Fibroblast of lung (primary cell): Measurements from ENCODE around the gene RBM12. TPM values are rescaled to one million over a fixed set of nuclear protein-coding genes. Genes with fewer than 3 reads are reported as not detected.

Experiments
- DNase-seq, 2 donors: peaks; one replicate each; pipeline versions ENCODE4 v3.0.0 to v3.0.0-alpha.2; 2010; ENCODE audit warnings: low read depth in 2 of 2
- H2AFZ ChIP-seq: 2 replicates; pipeline ENCODE4 v1.5.1; 2012; ENCODE audit warnings: low read length, control low read depth, inconsistent platforms
- H3K27ac ChIP-seq: 2 replicates; pipeline ENCODE4 v1.5.1; 2011; ENCODE audit warnings: low read length, control low read depth; ENCODE audit not compliant: insufficient read depth
- H3K27me3 ChIP-seq: 2 replicates; pipeline ENCODE4 v1.5.1; 2011; ENCODE audit warnings: mild to moderate bottlenecking, low read length; ENCODE audit not compliant: control insufficient read depth, insufficient read depth
- H3K36me3 ChIP-seq: 2 replicates; pipeline ENCODE4 v1.5.1; 2011; ENCODE audit warnings: low read length; ENCODE audit not compliant: control insufficient read depth, insufficient read depth
- H3K4me1 ChIP-seq: 2 replicates; pipeline ENCODE4 v1.5.1; 2011; ENCODE audit warnings: low read length; ENCODE audit not compliant: control insufficient read depth, insufficient read depth; ENCODE audit errors: extremely low read depth
- H3K4me2 ChIP-seq: 2 replicates; pipeline ENCODE4 v1.5.1; 2011; ENCODE audit warnings: low read length, control low read depth; ENCODE audit not compliant: insufficient read depth; ENCODE audit errors: extremely low read depth
- H3K4me3 ChIP-seq, 4 experiments: fragments of 200-600 bp in 1 of 4; sonication (generic) in 1 of 4; replicated peaks in 1 of 4; 2 replicates each; pipeline ENCODE4 v1.5.1; 2011 to 2016; ENCODE audit warnings: low read length in 4 of 4, low read depth in 3 of 4, mild to moderate bottlenecking in 3 of 4, control low read depth in 2 of 4, inconsistent platforms in 1 of 4, mixed read lengths in 1 of 4; ENCODE audit not compliant: insufficient read depth in 1 of 4; ENCODE audit errors: control extremely low read depth in 1 of 4
- H3K79me2 ChIP-seq: 2 replicates; pipeline ENCODE4 v1.5.1; 2012; ENCODE audit warnings: mild to moderate bottlenecking, low read length, inconsistent platforms; ENCODE audit not compliant: control insufficient read depth, insufficient read depth
- H3K9ac ChIP-seq: 2 replicates; pipeline ENCODE4 v1.5.1; 2011; ENCODE audit warnings: mild to moderate bottlenecking, low read length, control low read depth; ENCODE audit not compliant: insufficient read depth
- H3K9me3 ChIP-seq: 2 replicates; pipeline ENCODE4 v1.5.1; 2012; ENCODE audit warnings: low read depth, low read length; ENCODE audit not compliant: control insufficient read depth, insufficient read depth
- H4K20me1 ChIP-seq: 2 replicates; pipeline ENCODE4 v1.5.1; 2011; ENCODE audit warnings: low read length; ENCODE audit not compliant: control insufficient read depth, insufficient read depth; ENCODE audit errors: extremely low read depth
- EZH2 ChIP-seq: IDR thresholded peaks from 2 replicates; pipeline ENCODE4 v1.5.1; 2012; ENCODE audit warnings: low read length, control low read depth, mild to moderate bottlenecking; ENCODE audit errors: missing control alignments
- polyA plus RNA-seq, 2 donors: library from polyadenylated mRNA; depleted of rRNA in 1 of 2; stranded (reverse) in 1 of 2; unstranded in 1 of 2; fragments of >200 nt; gene quantifications; 2 replicates each; pipeline ENCODE4 v1.2.1, GENCODE V29; 2011 to 2012; ENCODE audit warnings: missing spikeins in 1 of 2
- total RNA-seq: library from RNA; depleted of rRNA; stranded (reverse); fragments of >200 nt; gene quantifications from 2 replicates; pipeline ENCODE4 v1.2.1, GENCODE V29; 2014
- TF ChIP-seq, protein P1 (sequence below), 2 donors: IDR thresholded peaks in 1 of 2; conservative IDR thresholded peaks in 1 of 2; 1 replicate in 1 of 2; 2 replicates in 1 of 2; pipeline ENCODE4 v1.5.1; 2011 to 2012; ENCODE audit warnings: low read length in 2 of 2, control low read depth in 1 of 2, inconsistent platforms in 1 of 2, low read depth in 1 of 2, mild to moderate bottlenecking in 1 of 2

Gene RBM12
- total and polyA plus RNA-seq, 2 donors (not counting 1 experiment from before 2014, with no cell fraction given) = 29.9 to 109 TPM

GRCh38 chr20:35654415-35654814, 10.3 kb downstream of the RBM12 start:
- H3K79me2 ChIP-seq = peaks cover 97% of the 10 kb centered on the region
- H3K4me1 ChIP-seq = no peaks in the 10 kb centered on the region
- TF ChIP-seq, protein P1, sequence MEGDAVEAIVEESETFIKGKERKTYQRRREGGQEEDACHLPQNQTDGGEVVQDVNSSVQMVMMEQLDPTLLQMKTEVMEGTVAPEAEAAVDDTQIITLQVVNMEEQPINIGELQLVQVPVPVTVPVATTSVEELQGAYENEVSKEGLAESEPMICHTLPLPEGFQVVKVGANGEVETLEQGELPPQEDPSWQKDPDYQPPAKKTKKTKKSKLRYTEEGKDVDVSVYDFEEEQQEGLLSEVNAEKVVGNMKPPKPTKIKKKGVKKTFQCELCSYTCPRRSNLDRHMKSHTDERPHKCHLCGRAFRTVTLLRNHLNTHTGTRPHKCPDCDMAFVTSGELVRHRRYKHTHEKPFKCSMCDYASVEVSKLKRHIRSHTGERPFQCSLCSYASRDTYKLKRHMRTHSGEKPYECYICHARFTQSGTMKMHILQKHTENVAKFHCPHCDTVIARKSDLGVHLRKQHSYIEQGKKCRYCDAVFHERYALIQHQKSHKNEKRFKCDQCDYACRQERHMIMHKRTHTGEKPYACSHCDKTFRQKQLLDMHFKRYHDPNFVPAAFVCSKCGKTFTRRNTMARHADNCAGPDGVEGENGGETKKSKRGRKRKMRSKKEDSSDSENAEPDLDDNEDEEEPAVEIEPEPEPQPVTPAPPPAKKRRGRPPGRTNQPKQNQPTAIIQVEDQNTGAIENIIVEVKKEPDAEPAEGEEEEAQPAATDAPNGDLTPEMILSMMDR (conservative IDR thresholded peaks at IDR 0.05 in 1 of 2, IDR thresholded peaks at IDR 0.05 in 1 of 2; ENCODE audit: low read depth in 1 of 2, low read length in 2 of 2) = no peak
- TF ChIP-seq EZH2 = no peak
- H3K4me3 ChIP-seq = no peak overlapping the region
- H3K9me3 ChIP-seq = no peaks in the 10 kb centered on the region
- no peak overlapping the region for H3K4me2 ChIP-seq
- peaks cover 7% of the 10 kb centered on the region for H3K36me3 ChIP-seq
- H3K27me3 ChIP-seq = no peaks in the 10 kb centered on the region
- H2AFZ ChIP-seq = no peak overlapping the region
- DNase-seq = no peak
- H3K9ac ChIP-seq = no peak overlapping the region
- H3K27ac ChIP-seq = no peak overlapping the region
- peaks cover 5% of the 10 kb centered on the region for H4K20me1 ChIP-seq

GRCh38 chr20:35653893-35654292, 10.8 kb downstream of the RBM12 start:
- Histone ChIP-seq H3K27me3 (no peaks in the 10 kb centered on the region), H3K36me3 (peaks cover 7% of the 10 kb centered on the region), H3K4me2 (no peak overlapping the region), H3K79me2 (peaks cover 97% of the 10 kb centered on the region), H3K4me3 (no peak overlapping the region), H3K9ac (no peak overlapping the region), H4K20me1 (peaks cover 5% of the 10 kb centered on the region), H2AFZ (no peak overlapping the region), H3K4me1 (no peaks in the 10 kb centered on the region), H3K9me3 (no peaks in the 10 kb centered on the region), H3K27ac (no peak overlapping the region)
- no peak for TF ChIP-seq EZH2
- TF ChIP-seq, protein P1 (conservative IDR thresholded peaks at IDR 0.05 in 1 of 2, IDR thresholded peaks at IDR 0.05 in 1 of 2; ENCODE audit: low read depth in 1 of 2, low read length in 2 of 2) = no peak
- no peak for DNase-seq

GRCh38 chr20:35653430-35653734, 11.3 kb downstream of the RBM12 start:
- Histone ChIP-seq H4K20me1 (peaks cover 5% of the 10 kb centered on the region), H3K4me3 (no peak overlapping the region), H3K4me2 (no peak overlapping the region), H3K79me2 (peaks cover 97% of the 10 kb centered on the region), H3K9ac (no peak overlapping the region), H3K27me3 (no peaks in the 10 kb centered on the region), H3K27ac (no peak overlapping the region), H3K4me1 (no peaks in the 10 kb centered on the region), H3K36me3 (peaks cover 7% of the 10 kb centered on the region), H3K9me3 (no peaks in the 10 kb centered on the region), H2AFZ (no peak overlapping the region)
- TF ChIP-seq EZH2 = no peak
- TF ChIP-seq, protein P1 (conservative IDR thresholded peaks at IDR 0.05 in 1 of 2, IDR thresholded peaks at IDR 0.05 in 1 of 2; ENCODE audit: low read depth in 1 of 2, low read length in 2 of 2) = no peak
- DNase-seq = no peak
